ENCODE results near the gene RNF207. TPM values are rescaled to one million over a fixed set of nuclear protein-coding genes. Genes with fewer than 3 reads are reported as not detected.

Gene RNF207
- total RNA-seq, 1 donor from 2014 or later, result not detected

DNA sequence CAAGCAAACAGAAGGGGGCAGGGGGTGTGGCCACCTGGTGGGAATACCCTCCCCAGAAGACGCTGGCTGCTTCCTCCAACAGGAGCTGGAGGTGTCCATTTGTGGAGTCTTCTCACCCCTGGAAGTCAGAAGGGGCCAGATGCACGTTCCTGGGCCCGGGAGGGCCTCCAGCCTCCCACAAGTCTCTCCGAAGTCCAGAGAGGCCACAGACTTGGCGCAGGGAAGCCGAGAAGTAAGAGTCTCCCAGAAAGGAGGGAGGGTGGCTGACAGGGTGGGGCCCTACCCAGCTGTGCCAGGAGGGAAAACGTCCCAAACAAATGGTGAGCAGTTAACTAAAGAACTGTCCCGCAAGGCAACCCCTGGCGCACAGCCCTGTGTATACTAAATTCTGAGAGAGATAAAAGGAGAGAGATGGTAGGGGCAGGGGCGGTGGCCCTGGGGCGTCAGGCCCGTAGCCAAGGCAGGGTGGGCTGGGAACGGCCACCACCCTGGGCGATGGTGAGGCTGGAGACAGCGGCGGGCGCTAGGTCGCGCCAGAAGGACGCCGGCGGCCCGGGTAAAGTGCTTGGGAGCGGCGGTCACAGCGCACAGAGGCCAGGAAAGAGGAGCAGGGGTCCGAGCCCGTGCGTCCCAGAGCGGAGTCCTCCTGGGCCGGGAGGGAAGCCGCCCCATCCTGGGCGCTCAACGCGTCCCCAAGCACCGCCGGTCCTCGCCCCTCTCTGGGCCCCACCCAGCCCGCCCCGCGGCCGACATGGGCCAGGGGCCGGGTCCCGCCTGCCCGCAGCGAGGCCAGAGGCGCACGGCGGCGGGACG is 27.0 kb upstream of the RNF207 start:
- H3K9me3 Mint-ChIP-seq (ENCODE audit: unreplicated experiment), result no peaks in the 10 kb centered on the region
- H3K4me3 Mint-ChIP-seq (ENCODE audit: unreplicated experiment), result peak overlapping the region; percentile 8
- TF ChIP-seq, protein P1, sequence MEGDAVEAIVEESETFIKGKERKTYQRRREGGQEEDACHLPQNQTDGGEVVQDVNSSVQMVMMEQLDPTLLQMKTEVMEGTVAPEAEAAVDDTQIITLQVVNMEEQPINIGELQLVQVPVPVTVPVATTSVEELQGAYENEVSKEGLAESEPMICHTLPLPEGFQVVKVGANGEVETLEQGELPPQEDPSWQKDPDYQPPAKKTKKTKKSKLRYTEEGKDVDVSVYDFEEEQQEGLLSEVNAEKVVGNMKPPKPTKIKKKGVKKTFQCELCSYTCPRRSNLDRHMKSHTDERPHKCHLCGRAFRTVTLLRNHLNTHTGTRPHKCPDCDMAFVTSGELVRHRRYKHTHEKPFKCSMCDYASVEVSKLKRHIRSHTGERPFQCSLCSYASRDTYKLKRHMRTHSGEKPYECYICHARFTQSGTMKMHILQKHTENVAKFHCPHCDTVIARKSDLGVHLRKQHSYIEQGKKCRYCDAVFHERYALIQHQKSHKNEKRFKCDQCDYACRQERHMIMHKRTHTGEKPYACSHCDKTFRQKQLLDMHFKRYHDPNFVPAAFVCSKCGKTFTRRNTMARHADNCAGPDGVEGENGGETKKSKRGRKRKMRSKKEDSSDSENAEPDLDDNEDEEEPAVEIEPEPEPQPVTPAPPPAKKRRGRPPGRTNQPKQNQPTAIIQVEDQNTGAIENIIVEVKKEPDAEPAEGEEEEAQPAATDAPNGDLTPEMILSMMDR (IDR thresholded peaks at IDR 0.05; ENCODE audit: unreplicated experiment), result no peak
- H3K27me3 Mint-ChIP-seq (ENCODE audit: unreplicated experiment), result peaks cover 24% of the 10 kb centered on the region
- H3K4me1 Mint-ChIP-seq (ENCODE audit: unreplicated experiment), result peaks cover 19% of the 10 kb centered on the region
- DNase-seq (ENCODE audit: low spot score), result no peak
- no peak overlapping the region for H3K27ac Mint-ChIP-seq (ENCODE audit: unreplicated experiment)
- peaks cover 7% of the 10 kb centered on the region for H3K36me3 Mint-ChIP-seq (ENCODE audit: low read depth, unreplicated experiment)

DNA sequence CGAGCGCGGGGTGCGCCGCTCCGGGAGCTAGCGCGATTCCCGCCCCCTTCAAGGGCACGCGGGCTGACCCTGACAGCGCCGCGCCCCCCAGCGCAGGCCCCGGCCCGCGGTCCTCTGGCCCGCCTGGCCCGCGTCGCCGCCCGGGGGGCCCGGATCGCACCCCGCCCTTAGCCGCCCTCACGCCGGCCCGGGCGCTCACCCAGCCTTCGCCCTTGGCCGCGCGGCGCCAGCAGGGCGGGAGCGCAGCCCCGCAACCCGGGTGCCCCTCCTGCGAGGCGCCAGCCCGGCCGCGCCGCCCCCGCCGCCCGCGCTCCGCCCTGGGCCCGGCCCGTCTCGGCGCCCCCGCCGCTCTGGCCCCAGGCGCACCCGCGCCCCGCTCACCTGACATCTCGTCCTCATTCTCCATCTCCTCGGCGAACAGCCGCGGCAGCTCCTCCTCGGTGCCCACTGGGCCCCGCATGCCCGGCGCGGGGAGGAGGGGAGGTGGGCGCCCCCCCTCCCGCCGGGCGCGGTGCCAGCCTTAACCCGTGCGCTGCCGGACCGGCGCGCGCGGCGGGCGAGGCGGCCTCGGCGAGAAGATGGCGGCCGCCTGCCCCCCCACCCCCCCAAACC is 26.2 kb upstream of the RNF207 start:
- Mint-ChIP-seq H3K36me3 (ENCODE audit: low read depth, unreplicated experiment) (peaks cover 7% of the 10 kb centered on the region), H3K4me3 (ENCODE audit: unreplicated experiment) (no peak overlapping the region), H3K27ac (ENCODE audit: unreplicated experiment) (no peak overlapping the region), H3K9me3 (ENCODE audit: unreplicated experiment) (no peaks in the 10 kb centered on the region), H3K27me3 (ENCODE audit: unreplicated experiment) (peaks cover 24% of the 10 kb centered on the region), H3K4me1 (ENCODE audit: unreplicated experiment) (peaks cover 21% of the 10 kb centered on the region)
- no peak for DNase-seq (ENCODE audit: low spot score)
- TF ChIP-seq, protein P1 (IDR thresholded peaks at IDR 0.05; ENCODE audit: unreplicated experiment), result no peak

DNA sequence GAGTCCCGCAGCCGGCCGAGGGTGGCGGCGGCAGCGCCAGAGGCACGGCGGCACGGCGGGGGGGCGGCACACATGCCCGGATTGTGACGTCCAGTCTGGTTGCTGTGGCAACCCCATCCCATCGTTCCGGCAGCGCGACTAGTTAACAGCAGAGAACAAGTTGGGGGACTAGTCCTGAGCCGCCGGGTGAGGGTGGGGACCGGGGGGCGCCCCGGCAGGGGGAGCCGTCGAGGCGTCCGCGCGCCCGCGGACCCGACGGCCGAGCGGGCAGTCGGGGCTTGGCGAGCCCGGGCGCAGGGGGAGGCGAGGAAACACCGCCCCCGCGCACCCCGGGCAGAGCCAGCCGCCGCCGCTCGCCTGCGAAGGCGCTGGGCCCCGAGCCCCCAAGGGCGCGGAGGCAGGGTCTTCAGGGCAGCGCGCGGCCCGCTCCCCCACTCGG is 25.6 kb upstream of the RNF207 start, which contains the start of gene CHD5:
TSS of gene CHD5 (minus strand) at position 54 of the 439 bp plus-strand sequence. CDS start 298 bp downstream, outside the sequence.
- Mint-ChIP-seq H3K4me1 (ENCODE audit: unreplicated experiment) (peaks cover 21% of the 10 kb centered on the region), H3K4me3 (ENCODE audit: unreplicated experiment) (no peak within 1 kb of the TSS), H3K27ac (ENCODE audit: unreplicated experiment) (no peak within 1 kb of the TSS), H3K9me3 (ENCODE audit: unreplicated experiment) (no peaks in the 10 kb centered on the region), H3K27me3 (ENCODE audit: unreplicated experiment) (peaks cover 24% of the 10 kb centered on the region), H3K36me3 (ENCODE audit: low read depth, unreplicated experiment) (peaks cover 7% of the 10 kb centered on the region)
- no peak for DNase-seq (ENCODE audit: low spot score)
- TF ChIP-seq, protein P1 (IDR thresholded peaks at IDR 0.05; ENCODE audit: unreplicated experiment), result no peak

DNA sequence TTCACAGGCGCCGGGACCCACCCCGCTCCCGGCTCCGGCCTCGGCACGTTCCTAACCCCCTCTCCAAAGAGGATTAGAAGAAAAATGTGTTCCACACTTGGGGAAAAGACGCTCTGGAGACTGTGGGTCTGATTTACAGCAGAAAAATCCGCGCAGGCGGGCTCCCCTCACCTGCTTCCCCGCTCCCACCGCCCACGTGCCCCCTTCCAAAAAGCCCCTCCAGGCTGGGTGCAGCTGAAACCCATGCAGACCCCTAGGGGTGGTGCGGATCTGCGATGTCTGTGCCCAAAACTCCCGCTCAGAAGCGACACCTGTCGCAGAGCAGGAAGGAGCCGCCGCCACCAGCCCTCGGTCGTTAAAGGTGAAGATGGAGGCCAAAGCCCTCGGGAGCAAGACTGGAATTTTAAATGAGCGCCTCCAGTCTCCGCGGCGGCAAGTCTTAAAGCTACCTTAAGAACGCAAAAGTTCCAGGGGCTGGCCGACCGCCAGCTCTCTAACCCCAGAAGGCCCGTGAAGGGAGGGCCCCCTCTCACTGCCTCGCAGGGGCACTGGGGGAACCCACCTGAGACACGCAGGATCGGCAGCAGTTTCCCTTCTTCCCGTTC is 25.1 kb upstream of the RNF207 start:
- no peak overlapping the region for H3K27ac Mint-ChIP-seq (ENCODE audit: unreplicated experiment)
- TF ChIP-seq, protein P1 (IDR thresholded peaks at IDR 0.05; ENCODE audit: unreplicated experiment), result no peak
- no peaks in the 10 kb centered on the region for H3K9me3 Mint-ChIP-seq (ENCODE audit: unreplicated experiment)
- DNase-seq (ENCODE audit: low spot score), result no peak
- peaks cover 21% of the 10 kb centered on the region for H3K4me1 Mint-ChIP-seq (ENCODE audit: unreplicated experiment)
- peaks cover 24% of the 10 kb centered on the region for H3K27me3 Mint-ChIP-seq (ENCODE audit: unreplicated experiment)
- H3K4me3 Mint-ChIP-seq (ENCODE audit: unreplicated experiment), result no peak overlapping the region
- peaks cover 8% of the 10 kb centered on the region for H3K36me3 Mint-ChIP-seq (ENCODE audit: low read depth, unreplicated experiment)
